Measurements from ENCODE around the gene MED25. TPM values are rescaled to one million over a fixed set of nuclear protein-coding genes. Genes with fewer than 3 reads are reported as not detected.

The MED25 gene
- total RNA-seq, 1 experiment from 2014 or later, result 99.6 TPM

- no peaks in the 10 kb centered on the region for H3K27me3 ChIP-seq (ENCODE audit: insufficient read depth, low read depth)
- H3F3A ChIP-seq (ENCODE audit: insufficient read depth, low read depth), result peaks cover 21% of the 10 kb centered on the region
- no TSS peak for BruUV-seq (replicated peaks)
- TF ChIP-seq CTCF (conservative IDR thresholded peaks at IDR 0.05), result no peak
- TF ChIP-seq EZH2 (IDR thresholded peaks at IDR 0.05; ENCODE audit: low read depth), result no peak
- H3K9me2 ChIP-seq (ENCODE audit: insufficient read depth), result no peaks in the 10 kb centered on the region
- H3K36me3 ChIP-seq (ENCODE audit: low read depth), result peaks cover 19% of the 10 kb centered on the region
- no peaks in the 10 kb centered on the region for H3K9me3 ChIP-seq (ENCODE audit: insufficient read depth, low read depth)
- CTCF ChIA-PET, result no interaction called here
- peaks cover 11% of the 10 kb centered on the region; the same call in 1 of the 2 replicates for H4K20me1 ChIP-seq (ENCODE audit: insufficient read depth)
- intact Hi-C loops (cut with micrococcal nuclease; ENCODE audit: unreplicated experiment), result no loop called here
- no peak overlapping the region for H2AFZ ChIP-seq
- no peak overlapping the region for H3K4me2 ChIP-seq
- H3K4me1 ChIP-seq (replicated peaks; ENCODE audit: insufficient read depth), result no peaks in the 10 kb centered on the region
- DNase-seq, result no peak
- no peak overlapping the region for H3K27ac ChIP-seq
- no peaks in the 10 kb centered on the region for H3K79me2 ChIP-seq (ENCODE audit: low read depth)
- no peak overlapping the region for H3K4me3 ChIP-seq
- POLR2A ChIA-PET (ENCODE audit: unreplicated experiment), result no interaction called here
Observed at GRCh38 chr19:49839713-49840112, 21.6 kb downstream of the MED25 start.

GRCh38 chr19:49840321-49840720, 22.2 kb downstream of the MED25 start:
- BruUV-seq (replicated peaks), result no TSS peak
- no peaks in the 10 kb centered on the region for H3K9me3 ChIP-seq (ENCODE audit: insufficient read depth, low read depth)
- no peak overlapping the region for H3K4me3 ChIP-seq
- H4K20me1 ChIP-seq (ENCODE audit: insufficient read depth), result peaks cover 11% of the 10 kb centered on the region; the same call in 1 of the 2 replicates
- no peaks in the 10 kb centered on the region for H3K79me2 ChIP-seq (ENCODE audit: low read depth)
- TF ChIP-seq CTCF (conservative IDR thresholded peaks at IDR 0.05) (no peak), EZH2 (IDR thresholded peaks at IDR 0.05; ENCODE audit: low read depth) (no peak)
- no peaks in the 10 kb centered on the region for H3K4me1 ChIP-seq (replicated peaks; ENCODE audit: insufficient read depth)
- intact Hi-C loops (cut with micrococcal nuclease; ENCODE audit: unreplicated experiment), result no loop called here
- peaks cover 21% of the 10 kb centered on the region for H3F3A ChIP-seq (ENCODE audit: insufficient read depth, low read depth)
- H3K4me2 ChIP-seq, result no peak overlapping the region
- ChIA-PET CTCF (interaction anchor here (0.6 kb wide), 1 partner anchor 10 kb away, joined by 6 read pairs; no protein-coding TSS in a partner anchor), POLR2A (ENCODE audit: unreplicated experiment) (no interaction called here)
- H3K9me2 ChIP-seq (ENCODE audit: insufficient read depth), result no peaks in the 10 kb centered on the region
- H2AFZ ChIP-seq, result no peak overlapping the region
- DNase-seq, result no peak
- no peaks in the 10 kb centered on the region for H3K27me3 ChIP-seq (ENCODE audit: insufficient read depth, low read depth)
- no peak overlapping the region for H3K27ac ChIP-seq
- peaks cover 19% of the 10 kb centered on the region for H3K36me3 ChIP-seq (ENCODE audit: low read depth)

GRCh38 chr19:49840736-49841249, 22.7 kb downstream of the MED25 start:
- Histone ChIP-seq H3K9me2 (ENCODE audit: insufficient read depth) (no peaks in the 10 kb centered on the region), H4K20me1 (ENCODE audit: insufficient read depth) (peaks cover 11% of the 10 kb centered on the region; the same call in 1 of the 2 replicates), H3K4me1 (replicated peaks; ENCODE audit: insufficient read depth) (no peaks in the 10 kb centered on the region), H3K9me3 (ENCODE audit: insufficient read depth, low read depth) (no peaks in the 10 kb centered on the region), H3K79me2 (ENCODE audit: low read depth) (no peaks in the 10 kb centered on the region), H3K27me3 (ENCODE audit: insufficient read depth, low read depth) (no peaks in the 10 kb centered on the region), H2AFZ (no peak overlapping the region), H3K27ac (no peak overlapping the region), H3K36me3 (ENCODE audit: low read depth) (peaks cover 19% of the 10 kb centered on the region), H3K4me2 (no peak overlapping the region), H3K4me3 (no peak overlapping the region), H3F3A (ENCODE audit: insufficient read depth, low read depth) (peaks cover 21% of the 10 kb centered on the region)
- intact Hi-C loops (cut with micrococcal nuclease; ENCODE audit: unreplicated experiment), result no loop called here
- BruUV-seq (replicated peaks), result no TSS peak
- POLR2A ChIA-PET (ENCODE audit: unreplicated experiment), result no interaction called here
- CTCF ChIA-PET, result interaction anchor here (0.6 kb wide), 1 partner anchor 10 kb away, joined by 6 read pairs; no protein-coding TSS in a partner anchor
- DNase-seq, result no peak
- TF ChIP-seq EZH2 (IDR thresholded peaks at IDR 0.05; ENCODE audit: low read depth), result no peak
- TF ChIP-seq CTCF (conservative IDR thresholded peaks at IDR 0.05), result no peak
